ENCODE data around the gene BIRC5.

GRCh38 chr17:78226055-78226758, 12.2 kb downstream of the BIRC5 start:
- TF ChIP-seq CTCF (conservative IDR thresholded peaks at IDR 0.05) = no peak
- TF ChIP-seq ZFX (IDR thresholded peaks at IDR 0.05) = no peak
